ENCODE data around the gene CPZ.
"Not testable (repeated sequence)": the region's sequence is repeated elsewhere in the genome, so short reads cannot be mapped to it uniquely, and the experiment has no call there.

DNA sequence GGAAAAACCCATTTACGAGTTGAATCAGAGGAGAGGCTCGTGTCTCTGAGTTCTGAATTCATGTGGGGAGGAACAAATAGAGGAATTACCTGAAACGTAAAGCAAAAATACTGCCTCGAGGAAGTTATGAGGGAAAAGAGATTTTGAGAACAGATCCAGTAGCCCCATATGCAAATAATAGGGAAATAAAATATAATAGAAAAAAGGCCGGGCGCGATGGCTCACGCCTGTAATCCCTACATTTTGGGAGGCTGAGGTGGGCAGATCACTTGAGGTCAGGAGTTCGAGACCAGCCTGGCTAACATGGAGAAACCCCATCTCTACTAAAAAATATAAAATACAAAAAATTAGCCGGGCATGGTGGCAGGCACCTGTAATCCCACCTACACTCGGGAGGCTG, 42.2 kb downstream of the CPZ start:
- TF ChIP-seq EZH2 (IDR thresholded peaks at IDR 0.05; ENCODE audit: low read depth, unreplicated experiment) = not testable (repeated sequence)
- TF ChIP-seq, protein P1, sequence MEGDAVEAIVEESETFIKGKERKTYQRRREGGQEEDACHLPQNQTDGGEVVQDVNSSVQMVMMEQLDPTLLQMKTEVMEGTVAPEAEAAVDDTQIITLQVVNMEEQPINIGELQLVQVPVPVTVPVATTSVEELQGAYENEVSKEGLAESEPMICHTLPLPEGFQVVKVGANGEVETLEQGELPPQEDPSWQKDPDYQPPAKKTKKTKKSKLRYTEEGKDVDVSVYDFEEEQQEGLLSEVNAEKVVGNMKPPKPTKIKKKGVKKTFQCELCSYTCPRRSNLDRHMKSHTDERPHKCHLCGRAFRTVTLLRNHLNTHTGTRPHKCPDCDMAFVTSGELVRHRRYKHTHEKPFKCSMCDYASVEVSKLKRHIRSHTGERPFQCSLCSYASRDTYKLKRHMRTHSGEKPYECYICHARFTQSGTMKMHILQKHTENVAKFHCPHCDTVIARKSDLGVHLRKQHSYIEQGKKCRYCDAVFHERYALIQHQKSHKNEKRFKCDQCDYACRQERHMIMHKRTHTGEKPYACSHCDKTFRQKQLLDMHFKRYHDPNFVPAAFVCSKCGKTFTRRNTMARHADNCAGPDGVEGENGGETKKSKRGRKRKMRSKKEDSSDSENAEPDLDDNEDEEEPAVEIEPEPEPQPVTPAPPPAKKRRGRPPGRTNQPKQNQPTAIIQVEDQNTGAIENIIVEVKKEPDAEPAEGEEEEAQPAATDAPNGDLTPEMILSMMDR (conservative IDR thresholded peaks at IDR 0.05; ENCODE audit: low read depth in 2 of 2) = not testable (repeated sequence)

All from GM23338 (cell line).